HG03439 (cell line): ENCODE data around the gene CBR4.
"Not testable (repeated sequence)": the region's sequence is repeated elsewhere in the genome, so short reads cannot be mapped to it uniquely, and the experiment has no call there.

ENCODE experiments used
- ATAC-seq: cut with Tn5 transposase; IDR thresholded peaks from one replicate; pipeline ENCODE4 v1.9.1; 2021; ENCODE audit warnings: mild to moderate bottlenecking, moderate library complexity; ENCODE audit not compliant: unreplicated experiment

Gene CBR4

GRCh38 chr4:168995537-168996295, 14.3 kb downstream of the CBR4 start:
- no peak for ATAC-seq

GRCh38 chr4:168994958-168995357, 15.1 kb downstream of the CBR4 start:
- ATAC-seq = no peak

- no peak for ATAC-seq
Measured at GRCh38 chr4:168993714-168994510, 16.1 kb downstream of the CBR4 start.

GRCh38 chr4:168992952-168993482, 17.0 kb downstream of the CBR4 start:
- not testable (repeated sequence) for ATAC-seq

- no peak for ATAC-seq
Measured at GRCh38 chr4:168981942-168982341, 28.1 kb downstream of the CBR4 start.

GRCh38 chr4:168981460-168981859, 28.6 kb downstream of the CBR4 start:
- ATAC-seq = no peak

- no peak for ATAC-seq
Measured at GRCh38 chr4:168979338-168979737, 30.7 kb downstream of the CBR4 start.

- no peak for ATAC-seq
Measured at GRCh38 chr4:168978001-168978700, 31.9 kb downstream of the CBR4 start.

- ATAC-seq = no peak
Measured at GRCh38 chr4:168972596-168972995, 37.5 kb downstream of the CBR4 start.

GRCh38 chr4:168960716-168961115, 49.3 kb downstream of the CBR4 start:
- no peak for ATAC-seq

GRCh38 chr4:168955674-168956073, 54.4 kb downstream of the CBR4 start:
- ATAC-seq = no peak

GRCh38 chr4:168952821-168953246, 57.2 kb downstream of the CBR4 start:
- ATAC-seq = not testable (repeated sequence)

GRCh38 chr4:168945291-168945690, 64.8 kb downstream of the CBR4 start:
- ATAC-seq = no peak

- no peak for ATAC-seq
Measured at GRCh38 chr4:168942985-168943384, 67.1 kb downstream of the CBR4 start.
